CD4-positive, alpha-beta T cell (primary cell): ENCODE data around the gene CDC5L. TPM values are rescaled to one million over a fixed set of nuclear protein-coding genes. Genes with fewer than 3 reads are reported as not detected.
"Not testable (repeated sequence)": the region's sequence is repeated elsewhere in the genome, so short reads cannot be mapped to it uniquely, and the experiment has no call there.

Experiments used
- ATAC-seq: fragments of 200-7000 bp; cut with Tn5 transposase; one replicate; pipeline ENCODE4 v1.10.0; 2022; ENCODE audit warnings: mild to moderate bottlenecking; ENCODE audit not compliant: poor library complexity
- CTCF ChIA-PET: fragments of 350-600 bp; sonication (Branson Sonifier 250); formaldehyde crosslinking; loops from one replicate; lab custom pipeline; 2021; ENCODE audit warnings: antibody characterized with exemption, inconsistent platforms; lab: Charles Lee
- POLR2A ChIA-PET: fragments of 350-600 bp; sonication (Branson Sonifier 250); formaldehyde crosslinking; loops from one replicate; lab custom pipeline; 2021; ENCODE audit warnings: antibody characterized with exemption, inconsistent platforms; lab: Charles Lee
- DNase-seq, 14 experiments: peaks; one replicate each; pipeline ENCODE4 v3.0.0-alpha.2; 2013 to 2020; ENCODE audit warnings: mixed read lengths in 2 of 14
- H3K27ac ChIP-seq, 2 donors: one replicate each; pipeline versions ENCODE4 v1.5.1 to v1.7.0; 2013; ENCODE audit warnings: low read length in 2 of 2, low read depth in 1 of 2, mild to moderate bottlenecking in 1 of 2
- H3K27me3 ChIP-seq, 2 experiments: 1 replicate in 1 of 2; 2 replicates in 1 of 2; pipeline versions ENCODE4 v1.6.1 to v1.7.0; 2013; ENCODE audit warnings: low read length in 2 of 2, control low read depth in 1 of 2, mild to moderate bottlenecking in 1 of 2, moderate library complexity in 1 of 2; ENCODE audit not compliant: insufficient read depth in 2 of 2, control insufficient read depth in 1 of 2
- H3K36me3 ChIP-seq: one replicate; pipeline ENCODE4 v1.6.1; 2013; ENCODE audit warnings: low read length, control low read depth; ENCODE audit not compliant: insufficient read depth
- H3K4me1 ChIP-seq: one replicate; pipeline ENCODE4 v1.6.1; 2013; ENCODE audit warnings: low read length, control low read depth; ENCODE audit not compliant: insufficient read depth
- H3K4me3 ChIP-seq: one replicate; pipeline ENCODE4 v1.5.1; 2013; ENCODE audit warnings: mild to moderate bottlenecking, low read length, moderate library complexity
- H3K9me3 ChIP-seq, 2 experiments: 1 replicate in 1 of 2; 2 replicates in 1 of 2; pipeline versions ENCODE4 v1.6.1 to v1.7.0; 2013; ENCODE audit warnings: low read length in 2 of 2, mild to moderate bottlenecking in 2 of 2, control low read depth in 1 of 2, moderate library complexity in 1 of 2; ENCODE audit not compliant: control insufficient read depth in 1 of 2, insufficient read depth in 1 of 2
- H3K27ac Mint-ChIP-seq: one replicate; pipeline ENCODE4 v1.8.0; 2020; ENCODE audit warnings: mixed read lengths
- H3K27me3 Mint-ChIP-seq: one replicate; pipeline ENCODE4 v1.8.0; 2021; ENCODE audit warnings: mixed read lengths
- H3K36me3 Mint-ChIP-seq: one replicate; pipeline ENCODE4 v1.8.0; 2021; ENCODE audit warnings: low read depth, mixed read lengths
- H3K4me1 Mint-ChIP-seq: one replicate; pipeline ENCODE4 v1.8.0; 2021; ENCODE audit warnings: low read depth, mixed read lengths
- H3K4me3 Mint-ChIP-seq: one replicate; pipeline ENCODE4 v1.8.0; 2020; ENCODE audit warnings: mild to moderate bottlenecking, mixed read lengths
- H3K9me3 Mint-ChIP-seq: one replicate; pipeline ENCODE4 v1.8.0; 2020; ENCODE audit warnings: mixed read lengths
- intact Hi-C, 2 experiments: fragments of 100-400 bp; cut with DNase I in 1 of 2; cut with micrococcal nuclease in 1 of 2; formaldehyde crosslinking; loops; one replicate each; pipeline versions ENCODE4 v1.15.1 to v1.9.0; 2023 to 2025; cut with DNase I, micrococcal nuclease
- total RNA-seq, 174 experiments: library from RNA in 2 of 174; stranded (reverse) in 2 of 174; gene quantifications; one replicate each; pipeline ENCODE4 v1.2.3 and lab custom pipeline; 2021 to 2026
- TF ChIP-seq, protein P1 (sequence below): fragments of 200-600 bp; IDR thresholded peaks from one replicate; pipeline ENCODE4 v1.8.0; 2022; ENCODE audit warnings: antibody characterized with exemption, mild to moderate bottlenecking

CDC5L gene
- total RNA-seq, 2 experiments from 2014 or later = 18.9 to 19.9 TPM

DNA sequence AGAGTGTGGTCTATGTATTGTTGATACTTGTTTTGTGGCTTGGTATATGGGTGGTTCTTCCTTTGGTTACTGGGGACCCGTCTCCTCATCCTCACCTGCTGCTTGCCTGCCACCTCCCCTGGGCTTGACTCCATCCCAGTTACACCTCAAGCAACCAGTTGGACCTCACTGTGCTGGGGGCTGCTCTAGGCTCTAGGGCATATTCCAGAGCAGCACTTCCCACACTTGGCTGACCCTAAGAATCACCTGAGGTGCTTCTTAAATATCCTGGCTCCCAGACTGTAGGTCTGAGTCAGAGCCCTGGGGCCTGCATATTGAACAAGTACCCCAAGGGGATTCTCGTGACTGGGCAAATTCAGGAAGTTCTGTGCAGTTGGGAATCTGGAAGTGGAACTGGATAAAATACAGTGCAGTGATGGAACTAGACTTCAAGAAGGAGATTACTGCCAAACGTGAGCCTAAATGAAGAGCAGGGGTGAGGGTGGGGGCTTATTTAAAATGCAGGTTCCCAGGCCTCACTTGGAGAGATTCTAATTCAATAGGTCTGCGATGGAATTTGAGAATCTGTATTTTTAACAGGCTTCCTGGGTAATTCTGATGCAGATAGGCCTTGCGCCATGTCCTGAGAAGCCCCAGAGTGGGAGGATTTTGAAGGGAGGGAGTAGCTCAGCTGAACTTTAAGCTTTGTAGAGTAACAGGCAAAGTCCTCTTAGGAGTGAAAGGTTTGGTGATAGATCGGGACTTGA is 37.4 kb upstream of the CDC5L start:
- TF ChIP-seq, protein P1, sequence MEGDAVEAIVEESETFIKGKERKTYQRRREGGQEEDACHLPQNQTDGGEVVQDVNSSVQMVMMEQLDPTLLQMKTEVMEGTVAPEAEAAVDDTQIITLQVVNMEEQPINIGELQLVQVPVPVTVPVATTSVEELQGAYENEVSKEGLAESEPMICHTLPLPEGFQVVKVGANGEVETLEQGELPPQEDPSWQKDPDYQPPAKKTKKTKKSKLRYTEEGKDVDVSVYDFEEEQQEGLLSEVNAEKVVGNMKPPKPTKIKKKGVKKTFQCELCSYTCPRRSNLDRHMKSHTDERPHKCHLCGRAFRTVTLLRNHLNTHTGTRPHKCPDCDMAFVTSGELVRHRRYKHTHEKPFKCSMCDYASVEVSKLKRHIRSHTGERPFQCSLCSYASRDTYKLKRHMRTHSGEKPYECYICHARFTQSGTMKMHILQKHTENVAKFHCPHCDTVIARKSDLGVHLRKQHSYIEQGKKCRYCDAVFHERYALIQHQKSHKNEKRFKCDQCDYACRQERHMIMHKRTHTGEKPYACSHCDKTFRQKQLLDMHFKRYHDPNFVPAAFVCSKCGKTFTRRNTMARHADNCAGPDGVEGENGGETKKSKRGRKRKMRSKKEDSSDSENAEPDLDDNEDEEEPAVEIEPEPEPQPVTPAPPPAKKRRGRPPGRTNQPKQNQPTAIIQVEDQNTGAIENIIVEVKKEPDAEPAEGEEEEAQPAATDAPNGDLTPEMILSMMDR = no peak
- Mint-ChIP-seq H3K9me3 (no peaks in the 10 kb centered on the region), H3K27me3 (peaks cover 14% of the 10 kb centered on the region), H3K4me1 (no peaks in the 10 kb centered on the region), H3K36me3 (no peaks in the 10 kb centered on the region), H3K4me3 (no peak overlapping the region), H3K27ac (no peak overlapping the region)
- H3K4me1 ChIP-seq = no peaks in the 10 kb centered on the region
- no peak for DNase-seq
- no peak for ATAC-seq
- H3K27ac ChIP-seq = no peak overlapping the region
- H3K4me3 ChIP-seq = no peak overlapping the region
- no peaks in the 10 kb centered on the region for H3K9me3 ChIP-seq
- no peaks in the 10 kb centered on the region for H3K36me3 ChIP-seq
- ChIA-PET POLR2A (no interaction called here), CTCF (no interaction called here)
- H3K27me3 ChIP-seq = peaks cover 5 to 7% of the 10 kb centered on the region in 2 experiments
- intact Hi-C loops = no loop called here

DNA sequence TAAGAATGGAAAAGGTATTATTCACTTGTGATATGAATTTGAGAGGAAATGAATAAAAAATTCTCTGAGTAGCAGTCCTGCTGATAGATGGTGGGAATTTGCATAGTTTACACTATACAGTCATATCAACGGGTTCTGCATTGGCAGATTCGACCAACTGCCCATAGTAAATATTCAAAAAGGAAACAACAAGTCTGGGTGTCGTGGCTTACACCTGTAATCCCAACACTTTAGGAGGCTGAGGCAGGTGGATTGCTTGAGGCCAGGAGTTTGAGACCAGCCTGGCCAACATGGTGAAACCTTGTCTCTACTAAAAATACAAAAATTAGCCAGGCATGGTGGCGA is 36.9 kb upstream of the CDC5L start:
- H3K9me3 ChIP-seq, POLR2A ChIA-PET, H3K4me1 Mint-ChIP-seq, H3K4me3 Mint-ChIP-seq, H3K9me3 Mint-ChIP-seq, CTCF ChIA-PET, H3K4me3 ChIP-seq, H3K4me1 ChIP-seq, H3K36me3 ChIP-seq, H3K36me3 Mint-ChIP-seq, H3K27me3 Mint-ChIP-seq, H3K27me3 ChIP-seq, intact Hi-C loops, H3K27ac ChIP-seq, H3K27ac Mint-ChIP-seq, DNase-seq, ATAC-seq: not testable (repeated sequence)

DNA sequence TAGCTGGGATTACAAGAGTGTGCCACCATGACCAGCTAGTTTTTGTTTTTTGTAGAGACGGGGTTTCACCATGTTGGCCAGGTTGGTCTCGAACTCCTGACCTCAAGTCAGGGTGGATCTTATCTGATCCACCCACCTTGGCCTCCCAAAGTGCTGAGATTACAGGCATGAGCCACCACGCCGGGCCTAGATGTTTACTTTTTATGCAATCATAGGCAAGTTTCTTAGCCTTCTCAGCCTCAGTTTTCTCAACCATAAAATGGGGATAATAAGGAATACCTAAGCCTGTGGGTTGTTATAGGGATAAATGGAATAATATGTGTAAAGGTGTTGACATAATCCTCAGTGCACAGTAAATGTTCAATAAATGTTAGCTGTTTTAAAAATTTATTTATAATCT is 35.2 kb upstream of the CDC5L start:
- Mint-ChIP-seq H3K4me1 (no peaks in the 10 kb centered on the region), H3K36me3 (no peaks in the 10 kb centered on the region), H3K9me3 (peaks cover 2% of the 10 kb centered on the region), H3K27ac (no peak overlapping the region), H3K4me3 (no peak overlapping the region), H3K27me3 (peaks cover 5% of the 10 kb centered on the region)
- no peaks in the 10 kb centered on the region for H3K9me3 ChIP-seq
- CTCF ChIA-PET = interaction anchor here (1.6 kb wide), 1 partner anchor 9 kb away, joined by 3 read pairs; no protein-coding TSS in a partner anchor
- no peaks in the 10 kb centered on the region for H3K36me3 ChIP-seq
- H3K27me3 ChIP-seq = peaks cover 0 to 4% of the 10 kb centered on the region in 2 experiments
- no peak for DNase-seq
- no peak overlapping the region for H3K27ac ChIP-seq
- H3K4me1 ChIP-seq = no peaks in the 10 kb centered on the region
- POLR2A ChIA-PET = no interaction called here
- TF ChIP-seq, protein P1 = no peak
- no peak for ATAC-seq
- intact Hi-C loops = no loop called here
- H3K4me3 ChIP-seq = no peak overlapping the region

DNA sequence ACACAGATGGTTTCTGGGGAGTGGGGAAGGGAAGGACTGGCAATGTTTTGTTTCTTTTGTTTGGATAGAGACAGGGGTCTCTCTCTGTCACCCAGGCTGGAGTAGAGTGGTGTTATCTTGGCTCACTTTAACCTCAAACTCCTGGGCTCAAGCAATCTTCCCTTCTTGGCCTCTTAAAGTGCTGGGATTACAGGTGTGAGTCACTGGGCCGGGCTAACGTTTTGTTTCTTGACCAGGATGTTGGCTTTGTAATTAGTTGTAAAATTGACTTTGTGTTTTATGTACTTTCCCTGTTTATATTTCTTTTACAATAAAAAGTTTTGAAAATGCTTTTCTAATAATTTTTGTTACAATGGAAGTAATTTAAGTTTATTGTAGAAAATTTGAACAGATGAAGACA is 34.2 kb upstream of the CDC5L start:
- Histone ChIP-seq H3K4me3 (no peak overlapping the region), H3K27ac (no peak overlapping the region), H3K4me1 (no peaks in the 10 kb centered on the region), H3K36me3 (no peaks in the 10 kb centered on the region), H3K9me3 (no peaks in the 10 kb centered on the region), H3K27me3 (peaks cover 0 to 4% of the 10 kb centered on the region in 2 experiments)
- H3K4me3 Mint-ChIP-seq = no peak overlapping the region
- ChIA-PET POLR2A (no interaction called here), CTCF (interaction anchor here (1.6 kb wide), 1 partner anchor 10 kb away, joined by 3 read pairs; no protein-coding TSS in a partner anchor)
- H3K36me3 Mint-ChIP-seq = no peaks in the 10 kb centered on the region
- H3K9me3 Mint-ChIP-seq = peaks cover 2% of the 10 kb centered on the region
- DNase-seq (no peak), ATAC-seq (no peak)
- intact Hi-C loops = no loop called here
- peaks cover 4% of the 10 kb centered on the region for H3K27me3 Mint-ChIP-seq
- no peaks in the 10 kb centered on the region for H3K4me1 Mint-ChIP-seq
- TF ChIP-seq, protein P1 = no peak
- no peak overlapping the region for H3K27ac Mint-ChIP-seq
